DOHH2 (cell line): Measurements from ENCODE around the gene KRTAP4-4.

Experiments used
- H3F3A ChIP-seq: fragments of 200-600 bp; sonication (generic), shearing (Covaris generic); 2 replicates; pipeline ENCODE4 v1.6.0; 2016; ENCODE audit warnings: antibody characterized with exemption, mild to moderate bottlenecking; ENCODE audit not compliant: control insufficient read depth, insufficient read depth
- H3K27ac ChIP-seq: fragments of 200-600 bp; sonication (generic); 2 replicates; pipeline ENCODE4 v1.5.1; 2014; ENCODE audit warnings: low read depth, mild to moderate bottlenecking, low read length, moderate library complexity
- H3K27me3 ChIP-seq: fragments of 200-600 bp; sonication (generic); 2 replicates; pipeline ENCODE4 v1.6.1; 2014; ENCODE audit warnings: mild to moderate bottlenecking, low read length, mixed read lengths; ENCODE audit not compliant: control insufficient read depth
- H3K36me3 ChIP-seq: fragments of 200-600 bp; sonication (generic); 2 replicates; pipeline ENCODE4 v1.6.1; 2014; ENCODE audit warnings: mild to moderate bottlenecking, low read length, moderate library complexity, mixed read lengths; ENCODE audit not compliant: control insufficient read depth
- H3K4me1 ChIP-seq: fragments of 200-600 bp; sonication (generic); 2 replicates; pipeline ENCODE4 v1.6.1; 2014; ENCODE audit warnings: mild to moderate bottlenecking, low read length, mixed read lengths; ENCODE audit not compliant: control insufficient read depth
- H3K4me2 ChIP-seq: fragments of 200-600 bp; sonication (generic); 2 replicates; pipeline ENCODE4 v1.6.0; 2014; ENCODE audit warnings: mild to moderate bottlenecking, low read length, moderate library complexity
- H3K4me3 ChIP-seq: fragments of 200-600 bp; sonication (generic); 2 replicates; pipeline ENCODE4 v1.5.1; 2014; ENCODE audit warnings: mild to moderate bottlenecking, low read length, mixed read lengths
- H3K79me2 ChIP-seq: fragments of 200-600 bp; sonication (generic); 2 replicates; pipeline ENCODE4 v1.6.1; 2014; ENCODE audit warnings: mild to moderate bottlenecking, low read length, mixed read lengths; ENCODE audit not compliant: control insufficient read depth
- H3K9me2 ChIP-seq: fragments of 200-600 bp; sonication (generic); replicated peaks from 2 replicates; pipeline ENCODE4 v1.6.1; 2014; ENCODE audit warnings: mild to moderate bottlenecking, low read length, mixed read lengths; ENCODE audit not compliant: control insufficient read depth
- H3K9me3 ChIP-seq: fragments of 200-600 bp; sonication (generic); 2 replicates; pipeline ENCODE4 v1.6.1; 2014; ENCODE audit warnings: antibody characterized with exemption, low read length, mixed read lengths; ENCODE audit not compliant: control insufficient read depth, insufficient read depth
- H4K20me1 ChIP-seq: fragments of 200-600 bp; sonication (generic); 2 replicates; pipeline ENCODE4 v1.6.0; 2014; ENCODE audit warnings: low read depth, mild to moderate bottlenecking, antibody characterized with exemption, low read length, moderate library complexity; ENCODE audit not compliant: control insufficient read depth, insufficient read depth
- EZH2phosphoT487 ChIP-seq: fragments of 200-600 bp; sonication (generic); IDR thresholded peaks from 2 replicates; pipeline ENCODE4 v1.6.1; 2017; ENCODE audit warnings: borderline replicate concordance, mild to moderate bottlenecking, antibody characterized with exemption, low read length, moderate library complexity, mixed read lengths
- TF ChIP-seq, protein P1 (sequence below): fragments of 200-600 bp; sonication (generic); IDR thresholded peaks from one replicate; pipeline ENCODE4 v1.5.1; 2014; ENCODE audit warnings: antibody characterized with exemption, mild to moderate bottlenecking, low read depth, low read length; ENCODE audit not compliant: poor library complexity, severe bottlenecking

Gene KRTAP4-4

DNA sequence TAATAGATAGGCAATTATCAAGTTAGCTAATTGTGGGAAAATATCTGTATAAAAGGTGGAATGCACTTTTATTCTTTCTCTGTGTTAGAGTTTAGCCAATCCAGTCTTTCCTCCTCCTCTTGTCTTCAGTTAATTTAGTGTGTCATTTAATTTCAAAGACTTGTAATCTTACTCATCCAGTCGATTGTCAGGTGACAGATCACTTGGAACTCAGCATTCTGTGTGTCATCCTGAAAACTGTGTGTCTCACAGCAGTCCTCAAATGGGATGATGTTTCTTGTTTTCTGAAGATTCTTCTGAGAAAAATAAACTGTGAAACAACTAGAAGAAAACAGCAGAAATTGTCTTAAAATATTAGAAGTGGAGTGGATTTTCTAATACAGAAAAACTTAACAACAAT, 24.5 kb upstream of the KRTAP4-4 start:
- Histone ChIP-seq H3K4me2 (no peak overlapping the region), H3K27ac (no peak overlapping the region), H4K20me1 (no peaks in the 10 kb centered on the region), H3F3A (no peaks in the 10 kb centered on the region), H3K79me2 (no peaks in the 10 kb centered on the region), H3K36me3 (no peaks in the 10 kb centered on the region), H3K9me3 (no peaks in the 10 kb centered on the region), H3K27me3 (peaks cover 4% of the 10 kb centered on the region; the same call in 1 of the 2 replicates), H3K4me1 (no peaks in the 10 kb centered on the region), H3K9me2 (no peaks in the 10 kb centered on the region), H3K4me3 (no peak overlapping the region)
- TF ChIP-seq EZH2phosphoT487, result no peak
- TF ChIP-seq, protein P1, sequence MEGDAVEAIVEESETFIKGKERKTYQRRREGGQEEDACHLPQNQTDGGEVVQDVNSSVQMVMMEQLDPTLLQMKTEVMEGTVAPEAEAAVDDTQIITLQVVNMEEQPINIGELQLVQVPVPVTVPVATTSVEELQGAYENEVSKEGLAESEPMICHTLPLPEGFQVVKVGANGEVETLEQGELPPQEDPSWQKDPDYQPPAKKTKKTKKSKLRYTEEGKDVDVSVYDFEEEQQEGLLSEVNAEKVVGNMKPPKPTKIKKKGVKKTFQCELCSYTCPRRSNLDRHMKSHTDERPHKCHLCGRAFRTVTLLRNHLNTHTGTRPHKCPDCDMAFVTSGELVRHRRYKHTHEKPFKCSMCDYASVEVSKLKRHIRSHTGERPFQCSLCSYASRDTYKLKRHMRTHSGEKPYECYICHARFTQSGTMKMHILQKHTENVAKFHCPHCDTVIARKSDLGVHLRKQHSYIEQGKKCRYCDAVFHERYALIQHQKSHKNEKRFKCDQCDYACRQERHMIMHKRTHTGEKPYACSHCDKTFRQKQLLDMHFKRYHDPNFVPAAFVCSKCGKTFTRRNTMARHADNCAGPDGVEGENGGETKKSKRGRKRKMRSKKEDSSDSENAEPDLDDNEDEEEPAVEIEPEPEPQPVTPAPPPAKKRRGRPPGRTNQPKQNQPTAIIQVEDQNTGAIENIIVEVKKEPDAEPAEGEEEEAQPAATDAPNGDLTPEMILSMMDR, result no peak

DNA sequence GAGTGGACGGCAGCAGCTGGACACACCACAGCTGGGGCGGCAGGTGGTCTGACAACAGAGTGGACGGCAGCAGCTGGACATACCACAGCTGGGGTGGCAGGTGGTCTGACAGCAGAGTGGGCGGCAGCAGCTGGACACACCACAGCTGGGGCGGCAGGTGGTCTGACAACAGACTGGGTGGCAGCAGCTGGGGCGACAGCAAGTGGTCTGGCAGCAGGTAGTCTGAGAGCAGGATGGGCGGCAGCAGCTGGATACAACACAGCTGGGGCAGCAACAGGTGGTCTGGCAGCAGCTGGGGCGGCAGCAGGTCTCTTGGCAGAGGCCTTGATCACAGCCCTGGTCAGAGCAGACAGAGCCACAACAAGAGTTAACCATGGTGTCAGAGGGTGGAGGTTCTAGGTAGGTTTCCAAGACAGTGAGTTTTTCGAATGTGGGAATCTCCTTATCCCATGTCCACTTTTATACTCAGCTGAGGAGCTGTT, 24.0 kb upstream of the KRTAP4-4 start, which contains the start of gene KRTAP4-1:
Gene KRTAP4-1, minus strand, starts transcription at position 432 of the 482 bp plus-strand sequence. Its CDS starts 57 bp downstream, at position 375.
- Histone ChIP-seq H3K27ac (no peak within 1 kb of the TSS), H3K4me3 (no peak within 1 kb of the TSS)

DNA sequence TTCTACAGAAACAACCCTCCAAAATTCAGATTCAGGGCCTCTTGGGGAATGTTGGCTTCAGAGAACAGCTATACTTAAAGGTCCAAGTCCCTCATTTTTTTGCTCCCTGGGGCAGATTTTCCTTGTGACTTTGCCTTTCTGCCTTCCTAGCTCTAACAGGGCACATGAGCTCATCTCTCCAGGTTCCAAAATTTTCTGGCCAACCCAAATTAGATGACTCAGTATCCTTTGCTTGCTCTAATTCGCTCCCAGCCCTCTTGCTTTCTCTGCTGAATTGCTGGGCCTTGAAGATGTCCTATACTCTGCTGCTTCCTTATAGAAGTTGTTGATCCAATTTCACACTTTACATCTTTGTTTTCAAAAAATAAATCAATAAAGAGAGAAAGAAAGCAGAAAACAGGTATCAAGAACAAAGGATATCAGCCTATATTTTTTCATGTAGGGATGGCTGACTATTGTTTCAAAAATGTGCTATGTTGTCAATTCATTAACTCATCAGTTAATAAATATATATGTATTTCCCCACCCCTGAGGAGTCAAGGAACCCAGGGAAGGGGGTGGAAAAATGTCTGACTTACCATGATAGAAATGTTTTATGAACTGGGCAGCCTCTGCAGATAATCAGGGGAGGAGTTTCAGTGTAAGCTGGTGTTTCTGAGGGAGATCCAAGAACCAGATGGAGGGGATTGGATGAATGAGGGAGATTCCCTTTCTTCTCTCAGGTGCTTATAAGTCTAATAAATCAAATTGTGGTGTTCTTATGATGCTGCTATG, 18.5 kb upstream of the KRTAP4-4 start:
- Histone ChIP-seq H3F3A (no peaks in the 10 kb centered on the region), H3K4me3 (no peak overlapping the region), H3K4me1 (peaks cover 8% of the 10 kb centered on the region), H3K79me2 (no peaks in the 10 kb centered on the region), H3K9me2 (no peaks in the 10 kb centered on the region), H3K27ac (no peak overlapping the region), H3K9me3 (no peaks in the 10 kb centered on the region), H3K27me3 (peaks cover 14% of the 10 kb centered on the region), H3K36me3 (no peaks in the 10 kb centered on the region), H3K4me2 (no peak overlapping the region), H4K20me1 (no peaks in the 10 kb centered on the region)
- TF ChIP-seq, protein P1, result no peak
- no peak for TF ChIP-seq EZH2phosphoT487

More for the DNA sequence above, 24.0 kb upstream of the KRTAP4-4 start, which contains the start of gene KRTAP4-1:
- H3K79me2 ChIP-seq, result no peaks in the 10 kb centered on the region
- H3K36me3 ChIP-seq, result no peaks in the 10 kb centered on the region
- no peaks in the 10 kb centered on the region for H3K9me3 ChIP-seq
- no peaks in the 10 kb centered on the region for H3K9me2 ChIP-seq
- H3K4me2 ChIP-seq, result no peak within 1 kb of the TSS
- TF ChIP-seq, protein P1, result no peak
- TF ChIP-seq EZH2phosphoT487, result no peak
- peaks cover 4% of the 10 kb centered on the region; the same call in 1 of the 2 replicates for H3K27me3 ChIP-seq
- no peaks in the 10 kb centered on the region for H4K20me1 ChIP-seq
- H3K4me1 ChIP-seq, result no peaks in the 10 kb centered on the region
- no peaks in the 10 kb centered on the region for H3F3A ChIP-seq
